ENCODE data around the gene CHD9NB. TPM values are rescaled to one million over a fixed set of nuclear protein-coding genes. Genes with fewer than 3 reads are reported as not detected.

Gene CHD9NB
- 0.29 and 0.46 TPM in 2 replicates for total RNA-seq

GRCh38 chr16:53052519-53053501 lies at the start of gene CHD9NB:
Gene CHD9NB (minus strand): TSS chr16:53052897. CDS start chr16:53044158, 8,739 bp downstream.
- intact Hi-C loops (cut with micrococcal nuclease): loop anchor here (10.0 kb wide), 2 partner anchors 322 to 862 kb away; no protein-coding TSS in a partner anchor

DNA sequence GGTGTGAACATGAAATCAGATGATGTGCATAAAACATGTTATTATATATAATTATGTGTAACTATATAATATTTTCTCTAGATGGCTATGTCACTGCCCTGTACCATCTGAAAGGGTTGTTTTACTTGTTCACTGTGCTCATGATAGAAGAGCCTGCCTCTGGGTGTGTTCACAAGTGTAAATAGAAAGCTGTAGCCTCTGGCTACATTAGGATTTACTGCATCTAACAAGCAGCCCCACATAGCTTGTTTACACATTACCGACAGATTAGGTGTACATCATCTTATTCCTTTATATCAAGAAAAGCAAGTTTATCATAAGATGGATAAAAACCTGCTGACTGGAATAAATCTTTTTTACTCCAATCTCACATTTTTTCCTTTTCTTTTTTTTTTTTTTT lies 48.2 kb upstream of the CHD9NB start:
- intact Hi-C loops (cut with micrococcal nuclease): no loop called here

- intact Hi-C loops (cut with micrococcal nuclease): no loop called here
Observed at GRCh38 chr16:53100131-53100748, 47.5 kb upstream of the CHD9NB start.

DNA sequence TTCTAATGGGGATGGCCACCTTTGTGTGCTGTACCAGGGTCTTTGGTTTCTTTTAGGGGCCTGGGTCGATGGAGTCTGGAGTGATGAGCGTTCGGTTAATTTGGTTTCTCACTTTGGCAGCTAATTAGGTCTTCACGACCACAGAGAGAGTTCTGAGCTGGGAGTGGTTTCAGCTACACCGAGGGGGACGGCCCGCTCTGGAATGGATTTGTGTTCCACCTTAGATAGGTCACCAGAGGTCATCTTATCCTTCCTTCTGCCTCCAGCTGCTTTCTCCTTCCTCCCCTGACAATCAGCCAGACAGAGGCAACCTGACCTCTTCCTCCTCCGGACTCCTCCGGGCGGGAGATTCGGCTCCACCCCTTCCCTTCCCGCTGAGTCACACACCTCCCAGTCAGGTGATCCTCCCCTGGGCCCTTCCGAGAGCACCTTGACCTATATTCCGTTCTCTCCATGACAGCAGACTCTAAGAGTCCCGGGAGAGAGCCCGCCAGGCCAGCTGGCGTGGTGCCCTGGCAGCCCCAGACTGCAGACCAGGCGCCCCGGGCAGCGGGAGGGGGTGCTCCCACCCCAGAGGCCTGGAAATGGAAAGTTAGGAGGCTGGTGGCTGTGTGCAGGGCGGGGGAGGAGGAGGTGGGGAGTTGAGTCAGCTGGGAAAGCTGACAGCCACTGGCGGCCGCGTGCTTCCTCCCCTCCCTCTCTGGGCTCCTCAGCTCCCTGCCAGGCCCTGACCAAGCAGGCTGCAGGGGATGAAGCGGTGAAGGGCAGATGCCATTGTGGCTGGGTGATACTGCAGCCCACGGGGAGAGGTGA lies 46.8 kb upstream of the CHD9NB start:
- intact Hi-C loops (cut with micrococcal nuclease): loop anchor here (1.0 to 2.0 kb wide), 3 partner anchors 31 to 605 kb away; partner anchors contain the start of genes CHD9 and FTO

DNA sequence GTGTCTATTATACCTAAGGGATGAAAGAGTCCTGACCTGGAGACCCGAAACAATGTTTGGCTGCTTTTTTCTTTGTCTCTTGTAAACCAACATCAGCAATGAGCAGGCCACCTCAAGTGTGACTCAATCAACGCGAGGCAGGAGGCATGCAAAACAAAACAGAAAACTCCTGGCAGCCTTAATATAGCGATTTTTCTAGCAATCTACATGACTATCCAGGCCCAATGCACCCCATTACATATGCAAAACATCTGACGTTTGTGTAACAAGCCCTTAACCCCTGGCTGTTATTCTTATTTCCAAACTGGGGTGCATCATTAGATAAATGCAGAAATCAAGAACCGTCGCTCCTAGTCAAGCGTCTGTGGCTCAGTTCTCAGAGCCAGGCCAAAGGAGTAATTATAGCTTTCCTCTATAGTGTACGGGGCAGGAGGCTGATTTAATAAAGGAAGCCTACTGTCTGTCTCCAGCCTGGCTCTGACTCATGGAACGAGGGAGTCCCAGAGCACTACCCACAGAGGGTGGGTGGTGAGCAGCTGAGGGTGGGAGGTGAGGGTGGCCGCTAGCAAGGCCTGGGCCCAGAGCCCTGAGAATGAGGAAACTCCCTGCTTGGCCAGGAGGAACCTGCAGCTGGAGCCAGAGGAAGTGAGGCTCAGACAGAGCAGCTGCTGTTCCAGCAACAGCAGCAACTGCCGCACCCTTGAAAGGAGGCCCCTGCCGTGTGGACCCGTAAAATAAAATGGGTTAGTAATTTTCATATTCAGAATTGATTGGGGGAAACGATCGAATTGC lies 46.0 kb upstream of the CHD9NB start:
- intact Hi-C loops (cut with micrococcal nuclease): loop anchor here (1.0 to 2.0 kb wide), 3 partner anchors 32 to 606 kb away; partner anchors contain the start of genes CHD9 and FTO

- intact Hi-C loops (cut with micrococcal nuclease): no loop called here
Observed at GRCh38 chr16:53097190-53097589, 44.5 kb upstream of the CHD9NB start.

DNA sequence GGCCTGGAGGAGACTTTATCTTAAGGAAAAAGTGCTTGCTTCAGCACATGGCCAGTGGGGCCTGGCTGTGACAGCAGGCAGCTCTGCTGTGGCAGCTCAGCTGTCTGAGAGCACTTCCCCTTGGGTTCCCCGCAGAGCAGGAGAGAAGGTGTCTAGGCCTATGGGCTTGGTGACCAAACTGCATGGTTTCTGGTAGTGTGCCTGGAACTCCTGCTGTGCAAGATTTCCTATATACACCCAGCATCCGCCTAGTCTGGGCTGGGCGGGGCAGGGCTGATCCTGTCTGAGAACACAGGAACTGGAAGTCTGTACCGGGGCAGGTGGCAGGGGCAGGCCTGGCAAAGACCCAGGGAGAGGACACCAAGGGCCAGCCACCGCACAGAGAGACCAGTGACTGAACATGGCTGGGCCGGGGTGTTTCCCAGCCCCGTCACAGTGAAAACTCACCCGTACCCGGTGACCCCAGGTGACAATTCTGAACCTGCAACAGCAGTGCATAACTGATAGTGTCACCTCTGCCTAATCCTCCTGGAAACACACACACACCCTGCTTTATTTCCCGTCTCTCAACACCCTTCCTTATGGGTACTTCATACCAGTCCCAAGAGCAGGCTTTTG lies 41.4 kb upstream of the CHD9NB start:
- intact Hi-C loops (cut with micrococcal nuclease): no loop called here

- intact Hi-C loops (cut with micrococcal nuclease): no loop called here
Observed at GRCh38 chr16:53093162-53093744, 40.6 kb upstream of the CHD9NB start.

DNA sequence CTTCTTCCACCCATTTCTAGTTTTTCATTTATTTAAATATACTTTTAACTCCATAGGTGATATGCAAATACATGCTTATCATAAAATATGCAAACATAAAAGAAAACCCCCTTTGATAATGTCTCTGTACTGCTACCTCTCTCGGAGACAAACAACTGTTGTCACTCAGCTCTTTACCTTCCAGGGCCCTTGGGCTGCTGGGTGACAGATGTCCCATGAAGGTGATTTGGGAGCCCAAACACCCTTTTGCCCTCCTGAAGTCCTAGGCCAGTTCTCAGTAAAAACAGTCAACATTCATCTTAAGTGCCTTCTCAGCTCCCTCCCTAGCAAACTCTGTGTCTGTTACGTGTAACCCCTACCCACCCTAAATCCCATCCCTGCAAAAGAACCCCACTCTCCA lies 39.6 kb upstream of the CHD9NB start:
- intact Hi-C loops (cut with micrococcal nuclease): no loop called here

DNA sequence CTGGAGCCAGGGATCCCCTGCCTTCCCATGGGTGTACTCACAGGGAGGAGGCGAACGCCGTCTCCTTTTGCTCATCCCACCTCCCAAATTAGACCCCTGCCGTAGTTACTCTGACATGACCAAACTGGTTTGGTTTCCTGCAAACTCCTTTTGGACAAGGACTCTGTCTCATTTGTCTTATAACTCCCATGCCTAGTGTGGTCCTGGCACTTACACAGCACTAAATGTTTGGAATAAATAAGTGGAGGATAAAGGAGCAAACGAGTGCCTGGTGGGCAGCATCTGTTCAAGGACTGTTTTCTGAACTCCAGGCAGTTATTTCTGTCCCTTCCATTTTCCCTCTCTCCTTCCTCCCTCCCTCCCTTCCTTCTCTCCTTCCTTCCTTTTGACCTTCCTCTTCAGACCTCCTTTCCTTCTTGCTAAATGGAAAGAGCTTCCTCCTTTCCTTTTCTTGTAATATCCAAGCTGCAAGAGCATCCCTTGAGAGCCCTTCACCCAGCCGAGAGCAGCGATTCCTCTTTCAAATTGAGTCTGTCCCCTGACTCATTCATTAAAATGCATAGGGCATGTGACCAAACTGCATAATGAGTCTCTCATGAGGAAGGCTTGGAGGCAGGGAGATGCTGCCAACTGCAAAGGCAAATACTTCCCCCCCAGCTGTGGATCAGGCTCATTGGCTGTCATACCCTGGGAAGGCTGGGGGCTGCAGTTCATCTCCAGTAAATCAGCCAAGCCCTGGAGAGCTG lies 38.9 kb upstream of the CHD9NB start:
- intact Hi-C loops (cut with micrococcal nuclease): no loop called here

GRCh38 chr16:53090591-53091411 lies 38.1 kb upstream of the CHD9NB start:
- intact Hi-C loops (cut with micrococcal nuclease): no loop called here

DNA sequence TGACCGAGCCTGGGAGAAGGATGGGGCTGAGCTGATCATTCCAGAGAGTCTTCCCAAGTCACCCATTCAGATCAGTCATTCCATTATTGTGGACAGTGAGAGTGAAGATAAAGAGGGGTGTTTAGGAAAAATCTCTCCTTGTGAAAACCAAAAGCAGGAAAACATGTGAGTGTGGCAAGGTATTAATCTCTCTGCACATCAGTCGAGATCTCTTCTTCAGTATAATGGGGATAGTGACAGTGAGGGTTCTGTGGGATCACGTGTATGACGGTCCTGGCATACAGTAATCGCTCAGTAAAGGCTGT lies 37.5 kb upstream of the CHD9NB start:
- intact Hi-C loops (cut with micrococcal nuclease): no loop called here

GRCh38 chr16:53089434-53090285 lies 37.0 kb upstream of the CHD9NB start:
- intact Hi-C loops (cut with micrococcal nuclease): no loop called here

GRCh38 chr16:53087101-53087500 lies 34.4 kb upstream of the CHD9NB start:
- intact Hi-C loops (cut with micrococcal nuclease): no loop called here

DNA sequence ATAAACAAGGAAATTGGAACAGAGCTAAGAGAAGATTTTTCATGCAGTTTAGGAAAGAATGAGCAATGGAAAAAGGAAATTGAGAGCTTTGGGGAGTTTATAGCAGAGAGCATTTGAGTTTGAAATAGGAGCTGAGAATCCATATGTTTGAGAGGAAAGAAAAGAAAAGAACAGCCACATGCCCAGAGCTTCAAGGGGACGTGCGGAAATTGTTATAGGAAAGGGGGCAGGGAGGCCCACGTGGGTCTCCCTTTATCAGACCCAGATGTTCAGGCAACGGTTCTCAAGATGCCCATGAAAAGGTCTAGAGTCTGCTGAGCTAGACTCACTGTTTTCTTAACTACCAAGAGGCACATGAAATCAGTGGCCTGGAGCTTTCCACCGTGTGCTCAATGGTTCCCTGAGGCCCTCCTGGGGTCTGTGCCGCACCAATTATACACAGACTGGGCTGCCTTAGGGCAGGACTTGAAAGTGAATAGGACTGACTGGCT lies 33.3 kb upstream of the CHD9NB start:
- intact Hi-C loops (cut with micrococcal nuclease): no loop called here

- intact Hi-C loops (cut with micrococcal nuclease): no loop called here
Observed at GRCh38 chr16:53085369-53085843, 32.7 kb upstream of the CHD9NB start.

GRCh38 chr16:53084746-53085334 lies 32.1 kb upstream of the CHD9NB start:
- intact Hi-C loops (cut with micrococcal nuclease): no loop called here

Data from T-helper 1 cell treated with Interleukin-12 subunit alpha and Interleukin-12 subunit beta and Interleukin-4 antibody, amounts not matched to agents 30 ng/mL and 1 ng/mL, for 36 hours (primary cell).